Loucy (cell line): ENCODE results near the gene CMTR1.

Source experiments
- CTCF ChIP-seq: fragments of 200-600 bp; sonication (generic); conservative IDR thresholded peaks from 2 replicates; pipeline ENCODE4 v1.5.1; 2014; ENCODE audit warnings: mild to moderate bottlenecking, antibody characterized with exemption, low read length
- EZH2phosphoT487 ChIP-seq: fragments of 200-600 bp; IDR thresholded peaks from 2 replicates; pipeline ENCODE4 v1.6.1; 2018; ENCODE audit warnings: antibody characterized with exemption, mild to moderate bottlenecking, moderate library complexity, borderline replicate concordance

- no peak for TF ChIP-seq CTCF
- TF ChIP-seq EZH2phosphoT487, result no peak
Observed at GRCh38 chr6:37522836-37523235, 89.8 kb downstream of the CMTR1 start.
